Measurements from ENCODE around the gene CADPS. TPM values are rescaled to one million over a fixed set of nuclear protein-coding genes. Genes with fewer than 3 reads are reported as not detected.

CADPS gene
- total RNA-seq, 2 donors from 2014 or later: 11.7 to 20.8 TPM

DNA sequence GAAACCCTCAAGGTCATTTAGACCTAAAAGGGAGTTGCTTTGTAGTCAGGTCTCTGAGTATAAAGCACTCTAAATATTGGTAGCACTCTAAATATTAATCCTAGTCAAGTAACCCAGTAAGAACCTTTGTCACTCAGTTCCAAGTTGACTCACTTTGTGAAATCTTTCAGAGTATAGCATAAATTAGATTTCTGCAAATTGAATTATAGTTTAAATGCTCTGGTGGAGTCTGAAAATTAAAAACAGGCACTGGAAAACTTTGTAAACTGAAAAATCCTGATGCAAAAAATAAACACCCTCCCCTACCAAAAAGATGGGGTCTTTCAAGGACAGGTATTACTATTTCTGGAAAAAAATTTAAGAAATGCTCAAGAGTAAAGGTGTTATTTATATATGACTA lies 305.6 kb downstream of the CADPS start:
- Histone ChIP-seq H3K27ac (ENCODE audit: low read depth, low read length) (no peak overlapping the region), H3K9ac (ENCODE audit: extremely low read depth, low read length, poor library complexity, severe bottlenecking) (no peak overlapping the region), H3K4me3 (ENCODE audit: low read length) (no peak overlapping the region), H3K36me3 (ENCODE audit: control insufficient read depth, insufficient read depth, low read length) (peaks cover 8% of the 10 kb centered on the region), H3K4me1 (ENCODE audit: control insufficient read depth, insufficient read depth, low read length) (no peaks in the 10 kb centered on the region), H3K27me3 (ENCODE audit: control insufficient read depth, insufficient read depth, low read length, poor library complexity, severe bottlenecking) (no peaks in the 10 kb centered on the region), H3K9me3 (ENCODE audit: control insufficient read depth, low read length) (no peaks in the 10 kb centered on the region)
- Mint-ChIP-seq H3K27me3 (ENCODE audit: insufficient read depth) (no peaks in the 10 kb centered on the region), H3K4me3 (no peak overlapping the region), H3K36me3 (ENCODE audit: low read depth) (no peaks in the 10 kb centered on the region), H3K4me1 (no peaks in the 10 kb centered on the region), H3K27ac (no peak overlapping the region), H3K9me3 (no peaks in the 10 kb centered on the region)
- TF ChIP-seq, protein P1, sequence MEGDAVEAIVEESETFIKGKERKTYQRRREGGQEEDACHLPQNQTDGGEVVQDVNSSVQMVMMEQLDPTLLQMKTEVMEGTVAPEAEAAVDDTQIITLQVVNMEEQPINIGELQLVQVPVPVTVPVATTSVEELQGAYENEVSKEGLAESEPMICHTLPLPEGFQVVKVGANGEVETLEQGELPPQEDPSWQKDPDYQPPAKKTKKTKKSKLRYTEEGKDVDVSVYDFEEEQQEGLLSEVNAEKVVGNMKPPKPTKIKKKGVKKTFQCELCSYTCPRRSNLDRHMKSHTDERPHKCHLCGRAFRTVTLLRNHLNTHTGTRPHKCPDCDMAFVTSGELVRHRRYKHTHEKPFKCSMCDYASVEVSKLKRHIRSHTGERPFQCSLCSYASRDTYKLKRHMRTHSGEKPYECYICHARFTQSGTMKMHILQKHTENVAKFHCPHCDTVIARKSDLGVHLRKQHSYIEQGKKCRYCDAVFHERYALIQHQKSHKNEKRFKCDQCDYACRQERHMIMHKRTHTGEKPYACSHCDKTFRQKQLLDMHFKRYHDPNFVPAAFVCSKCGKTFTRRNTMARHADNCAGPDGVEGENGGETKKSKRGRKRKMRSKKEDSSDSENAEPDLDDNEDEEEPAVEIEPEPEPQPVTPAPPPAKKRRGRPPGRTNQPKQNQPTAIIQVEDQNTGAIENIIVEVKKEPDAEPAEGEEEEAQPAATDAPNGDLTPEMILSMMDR (conservative IDR thresholded peaks at IDR 0.05): no peak
- no peak for DNase-seq

DNA sequence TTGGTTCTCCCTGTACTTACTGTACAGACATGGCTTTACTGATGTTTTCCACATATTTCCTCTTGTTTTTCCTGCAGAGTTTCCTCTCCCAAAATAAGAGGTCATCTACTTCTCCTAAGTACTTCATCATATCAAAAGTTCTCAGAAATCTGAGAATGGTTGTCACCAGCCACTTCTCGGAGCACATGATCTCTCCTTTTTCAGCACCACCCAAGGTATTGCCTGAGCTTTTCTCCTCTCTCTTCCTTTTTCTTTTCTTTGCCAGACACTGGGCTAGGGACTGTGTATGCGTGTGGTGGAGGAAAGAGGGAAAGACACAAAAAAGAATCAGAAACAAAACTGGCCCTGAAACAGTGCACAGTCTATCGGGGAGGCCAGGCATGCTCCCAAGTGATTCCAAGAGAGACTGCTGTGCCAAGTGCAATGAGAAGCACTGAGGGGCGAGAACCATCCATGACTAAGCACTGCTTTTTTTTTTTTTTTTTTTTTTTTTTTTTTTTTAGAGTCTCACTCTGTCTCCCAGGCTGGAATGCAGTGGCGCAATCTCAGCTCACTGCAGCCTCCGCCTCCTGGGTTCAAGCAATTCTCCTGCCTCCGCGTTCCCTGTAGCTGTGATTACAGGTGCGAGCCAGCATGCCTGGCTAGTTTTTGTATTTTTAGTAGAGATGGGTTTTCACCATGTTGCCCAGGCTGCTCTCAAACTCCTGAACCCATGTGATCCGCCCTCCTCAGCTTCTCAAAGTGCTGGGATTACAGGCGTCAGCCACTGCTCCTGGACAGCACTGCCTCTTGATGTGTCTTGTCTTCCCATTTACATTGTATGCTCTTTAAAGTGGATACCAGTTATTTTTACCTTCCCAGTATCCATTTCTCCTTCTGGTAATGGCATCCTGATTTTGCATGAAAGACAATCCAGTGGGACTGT lies 307.9 kb downstream of the CADPS start:
- no peak overlapping the region for H3K27ac Mint-ChIP-seq
- H3K4me1 Mint-ChIP-seq: no peaks in the 10 kb centered on the region
- Histone ChIP-seq H3K4me3 (ENCODE audit: low read length) (no peak overlapping the region), H3K4me1 (ENCODE audit: control insufficient read depth, insufficient read depth, low read length) (no peaks in the 10 kb centered on the region), H3K27ac (ENCODE audit: low read depth, low read length) (no peak overlapping the region), H3K9me3 (ENCODE audit: control insufficient read depth, low read length) (no peaks in the 10 kb centered on the region), H3K36me3 (ENCODE audit: control insufficient read depth, insufficient read depth, low read length) (peaks cover 8% of the 10 kb centered on the region), H3K9ac (ENCODE audit: extremely low read depth, low read length, poor library complexity, severe bottlenecking) (no peak overlapping the region), H3K27me3 (ENCODE audit: control insufficient read depth, insufficient read depth, low read length, poor library complexity, severe bottlenecking) (no peaks in the 10 kb centered on the region)
- TF ChIP-seq, protein P1 (conservative IDR thresholded peaks at IDR 0.05): no peak
- DNase-seq: no peak
- WGBS, 2 experiments (ENCODE audit: insufficient coverage in 1 of 2, insufficient read length in 1 of 2): 80 to 83% methylated on average over 8 to 10 of the region's 11 CpGs
- H3K9me3 Mint-ChIP-seq: no peaks in the 10 kb centered on the region
- H3K4me3 Mint-ChIP-seq: no peak overlapping the region
- no peaks in the 10 kb centered on the region for H3K27me3 Mint-ChIP-seq (ENCODE audit: insufficient read depth)
- H3K36me3 Mint-ChIP-seq (ENCODE audit: low read depth): no peaks in the 10 kb centered on the region

DNA sequence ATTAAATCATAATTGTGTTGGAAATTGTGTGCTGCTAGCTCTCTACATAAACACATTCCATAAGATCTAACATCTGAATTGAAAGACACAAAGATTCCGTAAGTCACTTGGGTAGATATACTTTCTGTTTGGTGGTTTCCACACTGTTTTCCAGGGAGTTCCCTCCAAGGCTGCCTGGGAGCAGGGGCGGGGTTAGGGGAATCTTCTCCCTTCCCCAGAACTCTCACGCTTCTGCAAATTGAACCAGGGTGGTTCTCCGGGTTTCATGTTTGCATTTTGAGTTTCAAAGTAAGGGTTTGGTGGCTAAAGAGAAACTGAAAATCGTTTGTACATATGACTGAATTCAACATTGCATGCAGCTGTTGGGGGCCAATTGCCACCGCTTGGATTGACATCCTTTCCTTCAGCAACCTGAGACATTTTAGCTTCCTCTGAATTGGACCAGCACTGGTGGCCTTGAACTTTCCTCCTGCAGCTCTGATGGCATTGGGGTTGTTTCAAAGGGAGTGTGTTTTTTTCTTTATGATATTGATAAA lies 309.1 kb downstream of the CADPS start:
- Mint-ChIP-seq H3K9me3 (no peaks in the 10 kb centered on the region), H3K27me3 (ENCODE audit: insufficient read depth) (no peaks in the 10 kb centered on the region), H3K4me1 (no peaks in the 10 kb centered on the region), H3K36me3 (ENCODE audit: low read depth) (no peaks in the 10 kb centered on the region), H3K27ac (no peak overlapping the region), H3K4me3 (no peak overlapping the region)
- Histone ChIP-seq H3K9me3 (ENCODE audit: control insufficient read depth, low read length) (no peaks in the 10 kb centered on the region), H3K4me1 (ENCODE audit: control insufficient read depth, insufficient read depth, low read length) (no peaks in the 10 kb centered on the region), H3K36me3 (ENCODE audit: control insufficient read depth, insufficient read depth, low read length) (peaks cover 8% of the 10 kb centered on the region), H3K4me3 (ENCODE audit: low read length) (no peak overlapping the region), H3K27ac (ENCODE audit: low read depth, low read length) (no peak overlapping the region), H3K9ac (ENCODE audit: extremely low read depth, low read length, poor library complexity, severe bottlenecking) (no peak overlapping the region), H3K27me3 (ENCODE audit: control insufficient read depth, insufficient read depth, low read length, poor library complexity, severe bottlenecking) (no peaks in the 10 kb centered on the region)
- TF ChIP-seq, protein P1 (conservative IDR thresholded peaks at IDR 0.05): no peak
- WGBS, 2 experiments (ENCODE audit: insufficient coverage in 1 of 2, insufficient read length in 1 of 2): 89 to 93% methylated on average over 2 to 6 of the region's 6 CpGs
- DNase-seq: no peak

All from endodermal cell (in vitro differentiated cells).